IMR-90 (cell line): ENCODE results near the gene GNG7. TPM values are rescaled to one million over a fixed set of nuclear protein-coding genes. Genes with fewer than 3 reads are reported as not detected.

Experiments used
- ATAC-seq: fragments of 200-7000 bp; cut with Tn5 transposase; 2 replicates; pipeline ENCODE4 v1.9.1; 2020; ENCODE audit warnings: low read depth, mild to moderate bottlenecking, moderate library complexity
- BruUV-seq: library from RNA; stranded (reverse); fragments of 400-500 nt; replicated peaks from 2 replicates; lab custom pipeline; 2021; lab: Mats Ljungman, UMichigan
- CTCF ChIA-PET: fragments of 300-600 bp; formaldehyde crosslinking; extraction: SDS; loops from one replicate; lab custom pipeline; 2021; ENCODE audit warnings: antibody characterized with exemption; lab: Yijun Ruan, JAX
- POLR2A ChIA-PET: fragments of 300-600 bp; sonication (Branson Sonifier 250); formaldehyde crosslinking; loops from one replicate; lab custom pipeline; 2022; ENCODE audit warnings: antibody characterized with exemption; ENCODE audit not compliant: unreplicated experiment; lab: Charles Lee
- DNase-seq: peaks from one replicate; pipeline ENCODE4 v3.0.0; 2013
- H2AFZ ChIP-seq: replicated peaks from 2 replicates; pipeline ENCODE3; 2013; ENCODE audit warnings: low read length, mild to moderate bottlenecking; ENCODE audit not compliant: poor library complexity
- H2AK5ac ChIP-seq: 2 replicates; pipeline ENCODE4 v1.6.1; 2013; ENCODE audit warnings: low read depth, low read length, inconsistent platforms
- H2AK9ac ChIP-seq: replicated peaks from 2 replicates; pipeline ENCODE3; 2013; ENCODE audit warnings: mild to moderate bottlenecking, low read depth, low read length, moderate library complexity; ENCODE audit not compliant: poor library complexity
- H2BK120ac ChIP-seq: 2 replicates; pipeline ENCODE4 v1.6.1; 2013; ENCODE audit warnings: low read depth, low read length, inconsistent platforms
- H2BK15ac ChIP-seq: 3 replicates; pipeline ENCODE4 v1.6.1; 2013; ENCODE audit warnings: low read depth, low read length, inconsistent platforms
- H2BK20ac ChIP-seq: 2 replicates; pipeline ENCODE4 v1.6.1; 2013; ENCODE audit warnings: low read depth, mild to moderate bottlenecking, inconsistent platforms, low read length, moderate library complexity
- H2BK5ac ChIP-seq: 2 replicates; pipeline ENCODE4 v1.6.1; 2013; ENCODE audit warnings: mild to moderate bottlenecking, low read depth, low read length, inconsistent platforms; ENCODE audit not compliant: poor library complexity, severe bottlenecking
- H3K14ac ChIP-seq: replicated peaks from 2 replicates; pipeline ENCODE4 v1.6.1; 2013; ENCODE audit warnings: low read depth, low read length, inconsistent platforms
- H3K18ac ChIP-seq: 2 replicates; pipeline ENCODE4 v1.6.1; 2013; ENCODE audit warnings: low read depth, low read length, control low read depth
- H3K23ac ChIP-seq: 2 replicates; pipeline ENCODE4 v1.6.1; 2013; ENCODE audit warnings: low read depth, low read length, inconsistent platforms
- H3K27ac ChIP-seq: 2 replicates; pipeline ENCODE4 v1.5.1; 2013; ENCODE audit warnings: mild to moderate bottlenecking, control low read depth, low read length; ENCODE audit not compliant: insufficient read depth
- H3K27me3 ChIP-seq: 2 replicates; pipeline ENCODE4 v1.6.1; 2013; ENCODE audit warnings: low read length; ENCODE audit not compliant: control insufficient read depth, insufficient read depth
- H3K36me3 ChIP-seq: 2 replicates; pipeline ENCODE4 v1.6.1; 2013; ENCODE audit warnings: low read length, mixed read lengths; ENCODE audit not compliant: control insufficient read depth, insufficient read depth
- H3K4ac ChIP-seq: 2 replicates; pipeline ENCODE4 v1.6.1; 2013; ENCODE audit warnings: low read depth, low read length, inconsistent platforms
- H3K4me1 ChIP-seq: 2 replicates; pipeline ENCODE4 v1.6.1; 2013; ENCODE audit warnings: low read length, mixed read lengths; ENCODE audit not compliant: control insufficient read depth, insufficient read depth
- H3K4me2 ChIP-seq: 2 replicates; pipeline ENCODE4 v1.6.1; 2013; ENCODE audit warnings: low read depth, mild to moderate bottlenecking, control low read depth, low read length, moderate library complexity
- H3K4me3 ChIP-seq: 2 replicates; pipeline ENCODE4 v1.5.1; 2013; ENCODE audit warnings: low read depth, mild to moderate bottlenecking, control low read depth, low read length, moderate library complexity; ENCODE audit not compliant: insufficient read depth
- H3K56ac ChIP-seq: 2 replicates; pipeline ENCODE4 v1.6.1; 2013; ENCODE audit warnings: low read length, inconsistent platforms; ENCODE audit not compliant: insufficient read depth; ENCODE audit errors: extremely low read depth
- H3K79me1 ChIP-seq, 2 experiments: 2 replicates each; pipeline ENCODE4 v1.6.1; 2013; ENCODE audit warnings: low read length in 2 of 2, inconsistent platforms in 1 of 2, low read depth in 1 of 2
- H3K9ac ChIP-seq: 2 replicates; pipeline ENCODE4 v1.6.1; 2013; ENCODE audit warnings: low read depth, low read length, control low read depth
- H3K9me1 ChIP-seq: 2 replicates; pipeline ENCODE4 v1.6.1; 2013; ENCODE audit warnings: low read length, inconsistent platforms; ENCODE audit not compliant: insufficient read depth
- H3K9me3 ChIP-seq: 2 replicates; pipeline ENCODE4 v1.6.1; 2013; ENCODE audit warnings: low read length; ENCODE audit not compliant: control insufficient read depth, insufficient read depth
- H4K20me1 ChIP-seq: 2 replicates; pipeline ENCODE4 v1.6.1; 2013; ENCODE audit warnings: low read length, inconsistent platforms; ENCODE audit not compliant: insufficient read depth
- H4K5ac ChIP-seq: 2 replicates; pipeline ENCODE4 v1.6.1; 2013; ENCODE audit warnings: mild to moderate bottlenecking, low read depth, low read length, control low read depth
- H4K8ac ChIP-seq, 2 experiments: 2 replicates each; pipeline ENCODE4 v1.6.1; 2013; ENCODE audit warnings: low read depth in 2 of 2, low read length in 2 of 2, control low read depth in 1 of 2, inconsistent platforms in 1 of 2
- H4K91ac ChIP-seq: 2 replicates; pipeline ENCODE4 v1.6.1; 2013; ENCODE audit warnings: low read depth, low read length, inconsistent platforms; ENCODE audit not compliant: insufficient read depth
- BHLHE40 ChIP-seq: fragments of 150-350 bp; IDR thresholded peaks from 2 replicates; pipeline ENCODE4 v1.6.1; 2016; ENCODE audit warnings: mild to moderate bottlenecking, low read depth, low read length
- CHD1 ChIP-seq: IDR thresholded peaks from 2 replicates; pipeline ENCODE4 v1.6.1; 2012; ENCODE audit warnings: low read depth, low read length, improper control_type of control experiment
- SMC3 ChIP-seq: fragments of 150-350 bp; IDR thresholded peaks from 2 replicates; pipeline ENCODE4 v1.6.1; 2016; ENCODE audit warnings: low read depth, mild to moderate bottlenecking, antibody characterized with exemption, low read length, moderate library complexity
- USF2 ChIP-seq: fragments of 150-350 bp; IDR thresholded peaks from 2 replicates; pipeline ENCODE4 v1.6.1; 2017; ENCODE audit warnings: mild to moderate bottlenecking, antibody characterized with exemption, low read length, low read depth
- WGBS, 2 experiments: methylation state at CpG; one replicate each; pipeline versions ENCODE4 v1.1.5 to v1.1.7; 2013; ENCODE audit warnings: missing lambda C conversion rate in 2 of 2; ENCODE audit not compliant: insufficient read length in 1 of 2; ENCODE audit errors: extremely low coverage in 2 of 2; 5-methylcytosine and 5-hydroxymethylcytosine counted together
- dilution Hi-C: fragments of 300-500 bp; cut with HindIII; formaldehyde crosslinking; loops from one replicate; pipeline ENCODE4 v1.14.3; 2018; ENCODE audit warnings: low sequenced_read_pairs; ENCODE audit not compliant: unreplicated experiment
- in situ Hi-C: fragments of 300-500 bp; cut with MboI; formaldehyde crosslinking; loops from 3 replicates; pipeline ENCODE4 v1.14.3; 2019; ENCODE audit warnings: low sequenced_read_pairs, inconsistent platforms, mixed read lengths
- intact Hi-C: fragments of 100-400 bp; cut with micrococcal nuclease; formaldehyde crosslinking; loops from 2 replicates; pipeline ENCODE4 v1.10.0; 2022
- polyA plus RNA-seq, 3 experiments: library from polyadenylated mRNA; depleted of rRNA; stranded (reverse); fragments of >200 nt; gene quantifications; 2 replicates each; pipeline ENCODE4 v1.2.3, GENCODE V29; 2012; ENCODE audit warnings: low replicate concordance in 1 of 3
- total RNA-seq: library from RNA; depleted of rRNA; stranded (reverse); fragments of >200 nt; gene quantifications from 2 replicates; pipeline ENCODE4 v1.2.3, GENCODE V29; 2012
- TF ChIP-seq, protein P1 (sequence below): conservative IDR thresholded peaks from 2 replicates; pipeline ENCODE4 v1.5.1; 2012; ENCODE audit warnings: mild to moderate bottlenecking, low read depth, low read length, improper control_type of control experiment

Gene GNG7
- total and polyA plus RNA-seq, 2 of the 4 experiments (the other 2 are of a cell fraction), result under 0.01 to 0.21 TPM

DNA sequence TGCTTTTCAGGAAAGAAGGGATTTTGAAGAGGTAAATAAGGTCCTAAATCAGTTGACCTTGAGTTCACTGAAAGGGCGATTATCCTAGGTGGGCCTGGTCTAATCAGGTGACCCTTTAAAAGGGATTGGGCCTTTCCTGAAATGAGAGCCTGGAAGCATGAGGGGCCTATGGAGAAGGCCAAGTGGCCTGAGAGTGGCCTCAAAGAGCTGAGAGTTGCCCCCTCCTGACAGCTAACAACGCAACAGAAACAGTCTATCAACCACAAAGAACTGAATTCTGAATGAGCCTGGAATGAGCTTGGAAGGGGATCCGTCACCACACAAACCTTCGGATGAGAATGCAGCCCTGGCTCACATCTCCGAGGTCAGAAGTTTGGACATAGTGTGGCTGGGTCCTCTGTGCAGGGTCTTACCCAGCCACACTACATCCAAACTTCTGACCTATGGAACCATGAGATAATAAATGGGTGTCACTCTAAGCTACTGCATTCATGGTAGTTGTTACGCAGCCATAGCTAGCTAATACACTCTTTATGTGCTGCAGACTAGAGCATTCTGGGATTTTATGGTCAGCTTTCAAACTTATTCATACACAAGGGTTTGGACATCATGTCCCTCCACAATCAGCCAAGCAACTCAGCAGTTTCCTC lies 72.0 kb downstream of the GNG7 start:
- Histone ChIP-seq H2BK5ac (no peak overlapping the region), H3K14ac (no peak overlapping the region), H3K18ac (no peak overlapping the region), H2BK15ac (no peak overlapping the region), H2BK20ac (no peak overlapping the region), H3K9me3 (peaks cover 14% of the 10 kb centered on the region), H2AFZ (no peak overlapping the region), H3K23ac (no peak overlapping the region), H2AK9ac (no peak overlapping the region), H4K20me1 (0 out of 2 replicates have a peak, but pooled peaks cover 3% of the 10 kb centered on the region), H4K5ac (no peak overlapping the region), H4K8ac (no peak overlapping the region), H2BK120ac (no peak overlapping the region), H3K4me2 (no peak overlapping the region), H3K9ac (no peak overlapping the region), H3K27ac (no peak overlapping the region), H3K4me1 (peaks cover 9% of the 10 kb centered on the region), H3K79me1 (no peaks in the 10 kb centered on the region), H3K36me3 (no peaks in the 10 kb centered on the region), H2AK5ac (no peak overlapping the region), H3K4me3 (no peak overlapping the region), H4K91ac (no peak overlapping the region), H3K9me1 (peaks cover 3% of the 10 kb centered on the region; the same call in 1 of the 2 replicates), H3K56ac (no peak overlapping the region), H3K27me3 (peaks cover 6% of the 10 kb centered on the region; the same call in 1 of the 2 replicates), H3K4ac (no peak overlapping the region)
- POLR2A ChIA-PET, result no interaction called here
- intact Hi-C loops (no loop called here), dilution Hi-C loops (no loop called here), in situ Hi-C loops (no loop called here)
- CTCF ChIA-PET, result no interaction called here
- DNase-seq (no peak), ATAC-seq (no peak)
- TF ChIP-seq BHLHE40 (no peak), CHD1 (no peak), USF2 (no peak), SMC3 (no peak)
- TF ChIP-seq, protein P1, sequence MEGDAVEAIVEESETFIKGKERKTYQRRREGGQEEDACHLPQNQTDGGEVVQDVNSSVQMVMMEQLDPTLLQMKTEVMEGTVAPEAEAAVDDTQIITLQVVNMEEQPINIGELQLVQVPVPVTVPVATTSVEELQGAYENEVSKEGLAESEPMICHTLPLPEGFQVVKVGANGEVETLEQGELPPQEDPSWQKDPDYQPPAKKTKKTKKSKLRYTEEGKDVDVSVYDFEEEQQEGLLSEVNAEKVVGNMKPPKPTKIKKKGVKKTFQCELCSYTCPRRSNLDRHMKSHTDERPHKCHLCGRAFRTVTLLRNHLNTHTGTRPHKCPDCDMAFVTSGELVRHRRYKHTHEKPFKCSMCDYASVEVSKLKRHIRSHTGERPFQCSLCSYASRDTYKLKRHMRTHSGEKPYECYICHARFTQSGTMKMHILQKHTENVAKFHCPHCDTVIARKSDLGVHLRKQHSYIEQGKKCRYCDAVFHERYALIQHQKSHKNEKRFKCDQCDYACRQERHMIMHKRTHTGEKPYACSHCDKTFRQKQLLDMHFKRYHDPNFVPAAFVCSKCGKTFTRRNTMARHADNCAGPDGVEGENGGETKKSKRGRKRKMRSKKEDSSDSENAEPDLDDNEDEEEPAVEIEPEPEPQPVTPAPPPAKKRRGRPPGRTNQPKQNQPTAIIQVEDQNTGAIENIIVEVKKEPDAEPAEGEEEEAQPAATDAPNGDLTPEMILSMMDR, result no peak
- 100% methylated on average over 1 of the region's 6 CpGs; no CpG with 5 or more reads in 1 of the 2 experiments for WGBS, 2 experiments
- no TSS peak for BruUV-seq
